Measurements from ENCODE around the gene MAPRE3.

GRCh38 chr2:27071277-27071989, 101.0 kb downstream of the MAPRE3 start, which contains the start of gene OST4:
- TF ChIP-seq POLR2AphosphoS5 (IDR thresholded peaks at IDR 0.05) (peak; percentile 94 to 96 (median 95)), CTCF (IDR thresholded peaks at IDR 0.05 in 8 of 11, conservative IDR thresholded peaks at IDR 0.05 in 3 of 11) (peak in 5 of 11 experiments; percentile 11 to 49 (median 24)), POLR2A (IDR thresholded peaks at IDR 0.05) (peak in 1 of 3 donors; percentile 54)
